Activated B cell treated with CpG ODN at 0.5 μM for 24 hours (primary cell): ENCODE data around the gene PAX2. TPM values are rescaled to one million over a fixed set of nuclear protein-coding genes. Genes with fewer than 3 reads are reported as not detected.

Experiments
- ATAC-seq: fragments of 200-7000 bp; cut with Tn5 transposase; one replicate; pipeline ENCODE4 v1.10.0; 2021; ENCODE audit warnings: low read depth, mild to moderate bottlenecking, moderate library complexity
- CTCF ChIA-PET: fragments of 350-600 bp; sonication (Branson Sonifier 250); formaldehyde crosslinking; loops from one replicate; lab custom pipeline; 2021; ENCODE audit warnings: antibody characterized with exemption; lab: Charles Lee
- POLR2A ChIA-PET: fragments of 350-600 bp; sonication (Branson Sonifier 250); formaldehyde crosslinking; loops from one replicate; lab custom pipeline; 2021; ENCODE audit warnings: antibody characterized with exemption; lab: Charles Lee
- DNase-seq: peaks from one replicate; pipeline ENCODE4 v3.0.0; 2022
- H3K27ac Mint-ChIP-seq: one replicate; pipeline ENCODE4 v1.8.0; 2020; ENCODE audit warnings: mixed read lengths
- H3K27me3 Mint-ChIP-seq: one replicate; pipeline ENCODE4 v1.8.0; 2021; ENCODE audit warnings: mixed read lengths
- H3K36me3 Mint-ChIP-seq: one replicate; pipeline ENCODE4 v1.8.0; 2021; ENCODE audit warnings: low read depth, mixed read lengths
- H3K4me1 Mint-ChIP-seq: one replicate; pipeline ENCODE4 v1.8.0; 2021; ENCODE audit warnings: mixed read lengths
- H3K4me3 Mint-ChIP-seq: one replicate; pipeline ENCODE4 v1.8.0; 2020; ENCODE audit warnings: mild to moderate bottlenecking, mixed read lengths
- H3K9me3 Mint-ChIP-seq: one replicate; pipeline ENCODE4 v1.8.0; 2020; ENCODE audit warnings: mixed read lengths
- CTCF ChIP-seq: fragments of 200-600 bp; IDR thresholded peaks from one replicate; pipeline ENCODE4 v1.8.0; 2022; ENCODE audit warnings: antibody characterized with exemption, mild to moderate bottlenecking
- intact Hi-C: fragments of 100-400 bp; cut with micrococcal nuclease; formaldehyde crosslinking; loops from one replicate; pipeline ENCODE4 v1.15.1; 2024
- total RNA-seq: library from RNA; stranded (reverse); gene quantifications from 2 replicates; pipeline ENCODE4 v1.2.3, GENCODE V29; 2022

Gene PAX2
- total RNA-seq, 1 donor from 2014 or later, result not detected

- intact Hi-C loops, result loop anchor here (10.0 kb wide), 1 partner anchor 131 kb away; the partner anchor contains the start of gene PAX2
Measured at GRCh38 chr10:100875484-100876166, 130.2 kb downstream of the PAX2 start.

GRCh38 chr10:100876585-100877460 is 131.4 kb downstream of the PAX2 start:
- no peaks in the 10 kb centered on the region for H3K36me3 Mint-ChIP-seq
- CTCF ChIA-PET, result no interaction called here
- no peak overlapping the region for H3K27ac Mint-ChIP-seq
- TF ChIP-seq CTCF, result no peak
- no peak for DNase-seq
- POLR2A ChIA-PET, result no interaction called here
- intact Hi-C loops, result loop anchor here (10.0 kb wide), 1 partner anchor 132 kb away; the partner anchor contains the start of gene PAX2
- H3K4me3 Mint-ChIP-seq, result no peak overlapping the region
- peaks cover 16% of the 10 kb centered on the region for H3K27me3 Mint-ChIP-seq
- no peaks in the 10 kb centered on the region for H3K9me3 Mint-ChIP-seq
- no peak for ATAC-seq
- no peaks in the 10 kb centered on the region for H3K4me1 Mint-ChIP-seq

More at GRCh38 chr10:100875484-100876166, 130.2 kb downstream of the PAX2 start:
- ATAC-seq, result no peak
- Mint-ChIP-seq H3K36me3 (no peaks in the 10 kb centered on the region), H3K27me3 (peaks cover 16% of the 10 kb centered on the region), H3K4me3 (no peak overlapping the region), H3K4me1 (no peaks in the 10 kb centered on the region), H3K27ac (no peak overlapping the region), H3K9me3 (no peaks in the 10 kb centered on the region)
- TF ChIP-seq CTCF, result no peak
- DNase-seq, result no peak
- POLR2A ChIA-PET, result no interaction called here
- CTCF ChIA-PET, result no interaction called here

- Mint-ChIP-seq H3K4me1 (no peaks in the 10 kb centered on the region), H3K27me3 (peaks cover 17% of the 10 kb centered on the region), H3K27ac (no peak overlapping the region), H3K36me3 (no peaks in the 10 kb centered on the region), H3K4me3 (no peak overlapping the region), H3K9me3 (no peaks in the 10 kb centered on the region)
- DNase-seq, result no peak
- intact Hi-C loops, result loop anchor here (10.0 kb wide), 1 partner anchor 133 kb away; the partner anchor contains the start of gene PAX2
- no peak for ATAC-seq
- no peak for TF ChIP-seq CTCF
- CTCF ChIA-PET, result no interaction called here
- POLR2A ChIA-PET, result no interaction called here
Measured at GRCh38 chr10:100877461-100877850, 132.1 kb downstream of the PAX2 start.

- H3K4me3 Mint-ChIP-seq, result no peak overlapping the region
- no peak overlapping the region for H3K27ac Mint-ChIP-seq
- TF ChIP-seq CTCF, result no peak
- no peaks in the 10 kb centered on the region for H3K4me1 Mint-ChIP-seq
- H3K27me3 Mint-ChIP-seq, result peaks cover 11% of the 10 kb centered on the region
- ChIA-PET CTCF (interaction anchor here (0.7 to 1.4 kb wide), 7 partner anchors 9 to 444 kb away, joined by 3 to 6 read pairs (median 4); no protein-coding TSS in a partner anchor), POLR2A (no interaction called here)
- intact Hi-C loops, result loop anchor here (1.0 to 10.0 kb wide), 3 partner anchors 134 to 316 kb away; partner anchors contain the start of gene PAX2
- DNase-seq, result no peak
- no peaks in the 10 kb centered on the region for H3K36me3 Mint-ChIP-seq
- ATAC-seq, result peak; percentile 77
- H3K9me3 Mint-ChIP-seq, result no peaks in the 10 kb centered on the region
Measured at GRCh38 chr10:100878291-100878910, 133.0 kb downstream of the PAX2 start.

Other genes with a start within 250 kb of the PAX2 start
- gene SEC31B, start 225.7 kb upstream of the PAX2 start, total RNA-seq, result 19.8 and 21.6 TPM in 2 replicates
- gene NDUFB8, start 215.7 kb upstream of the PAX2 start, total RNA-seq, result 191 and 205 TPM in 2 replicates
- 55.8 and 59.9 TPM in 2 replicates for gene HIF1AN, start 209.6 kb upstream of the PAX2 start, total RNA-seq
- 29.9 and 35.5 TPM in 2 replicates for gene SLF2, start 167.4 kb downstream of the PAX2 start, total RNA-seq
- gene SEMA4G, start 223.9 kb downstream of the PAX2 start, total RNA-seq, result 0.60 and 0.78 TPM in 2 replicates
- 44.2 and 46.3 TPM in 2 replicates for gene MRPL43, start 241.9 kb downstream of the PAX2 start, total RNA-seq
- gene TWNK, start 242.0 kb downstream of the PAX2 start, total RNA-seq, result 19.2 and 20.5 TPM in 2 replicates